Endothelial cell (in vitro differentiated cells): ENCODE results near the gene STMN3. TPM values are rescaled to one million over a fixed set of nuclear protein-coding genes. Genes with fewer than 3 reads are reported as not detected.

Experiments used
- DNase-seq: peaks from one replicate; pipeline ENCODE4 v3.0.0; 2021; ENCODE audit warnings: low spot score
- H3K27ac Mint-ChIP-seq: one replicate; pipeline ENCODE4 v1.8.0; 2021; ENCODE audit warnings: mixed read lengths, inconsistent platforms; ENCODE audit not compliant: unreplicated experiment
- H3K27me3 Mint-ChIP-seq: one replicate; pipeline ENCODE4 v1.8.0; 2021; ENCODE audit warnings: mild to moderate bottlenecking, moderate library complexity, mixed read lengths, inconsistent platforms; ENCODE audit not compliant: unreplicated experiment
- H3K36me3 Mint-ChIP-seq: one replicate; pipeline ENCODE4 v1.8.0; 2021; ENCODE audit warnings: mild to moderate bottlenecking, low read depth, mixed read lengths, inconsistent platforms; ENCODE audit not compliant: unreplicated experiment
- H3K4me1 Mint-ChIP-seq: one replicate; pipeline ENCODE4 v1.8.0; 2021; ENCODE audit warnings: mild to moderate bottlenecking, mixed read lengths, inconsistent platforms; ENCODE audit not compliant: unreplicated experiment
- H3K4me3 Mint-ChIP-seq: one replicate; pipeline ENCODE4 v1.8.0; 2021; ENCODE audit warnings: mild to moderate bottlenecking, mixed read lengths, inconsistent platforms; ENCODE audit not compliant: unreplicated experiment
- H3K9me3 Mint-ChIP-seq: one replicate; pipeline ENCODE4 v1.8.0; 2021; ENCODE audit warnings: mixed read lengths, inconsistent platforms; ENCODE audit not compliant: unreplicated experiment
- total RNA-seq: library from RNA; stranded (reverse); fragmentation: NEBNext Ultra II Directional; extraction: Animal tissue kit (Norgen Biotek cat#: 25700); gene quantifications from one replicate; pipeline ENCODE4 v1.2.1, GENCODE V29; 2021; ENCODE audit not compliant: unreplicated experiment
- TF ChIP-seq, protein P1 (sequence below): fragments of 200-600 bp; sonication (generic); IDR thresholded peaks from one replicate; pipeline ENCODE4 v1.5.0; 2021; ENCODE audit warnings: antibody characterized with exemption; ENCODE audit not compliant: unreplicated experiment

The STMN3 gene
- total RNA-seq, 1 donor from 2014 or later = 12.8 TPM

DNA sequence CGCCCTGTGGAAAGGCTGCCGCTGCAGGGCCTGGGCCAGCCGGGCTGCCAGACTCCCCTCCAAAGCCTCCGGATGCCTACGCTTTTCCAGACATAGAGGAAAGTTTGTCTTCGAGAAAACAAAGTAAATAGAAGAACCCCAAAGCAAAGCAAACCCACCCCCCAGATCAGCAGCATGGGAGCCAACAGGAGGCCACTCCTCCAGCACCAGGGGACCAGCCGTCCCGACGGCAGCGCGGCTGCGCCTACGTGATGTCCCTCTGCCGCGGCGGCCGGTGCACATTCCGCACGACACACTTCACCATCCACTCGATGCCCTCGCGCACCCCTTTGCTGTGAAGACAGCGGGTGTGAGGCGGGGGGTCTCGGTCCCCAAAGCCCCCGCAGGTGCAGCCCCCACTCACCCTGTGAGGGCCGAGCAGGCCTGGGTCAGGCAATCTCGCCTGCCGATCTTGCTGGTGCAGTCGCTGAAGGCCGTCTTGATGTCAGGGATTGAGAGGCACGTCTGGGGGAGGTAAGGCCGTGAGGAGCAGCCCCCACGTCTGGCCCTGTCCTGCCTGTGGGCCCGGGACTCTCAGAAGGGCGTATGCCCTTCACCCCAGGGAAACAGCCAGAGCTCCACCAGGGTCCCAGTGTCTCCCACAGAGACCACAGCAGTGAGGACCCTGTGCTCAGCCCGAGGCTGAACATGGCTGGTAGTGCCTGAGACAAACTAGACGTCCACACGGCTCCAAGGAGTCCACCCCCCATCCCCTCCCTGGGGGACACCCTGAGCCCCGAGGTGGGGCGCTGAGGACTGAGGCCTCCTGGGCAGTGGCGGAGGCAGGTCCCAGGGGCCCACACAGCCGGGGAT, 47.2 kb upstream of the STMN3 start:
- H3K4me3 Mint-ChIP-seq = peak overlapping the region; percentile 31
- no peaks in the 10 kb centered on the region for H3K9me3 Mint-ChIP-seq
- TF ChIP-seq, protein P1, sequence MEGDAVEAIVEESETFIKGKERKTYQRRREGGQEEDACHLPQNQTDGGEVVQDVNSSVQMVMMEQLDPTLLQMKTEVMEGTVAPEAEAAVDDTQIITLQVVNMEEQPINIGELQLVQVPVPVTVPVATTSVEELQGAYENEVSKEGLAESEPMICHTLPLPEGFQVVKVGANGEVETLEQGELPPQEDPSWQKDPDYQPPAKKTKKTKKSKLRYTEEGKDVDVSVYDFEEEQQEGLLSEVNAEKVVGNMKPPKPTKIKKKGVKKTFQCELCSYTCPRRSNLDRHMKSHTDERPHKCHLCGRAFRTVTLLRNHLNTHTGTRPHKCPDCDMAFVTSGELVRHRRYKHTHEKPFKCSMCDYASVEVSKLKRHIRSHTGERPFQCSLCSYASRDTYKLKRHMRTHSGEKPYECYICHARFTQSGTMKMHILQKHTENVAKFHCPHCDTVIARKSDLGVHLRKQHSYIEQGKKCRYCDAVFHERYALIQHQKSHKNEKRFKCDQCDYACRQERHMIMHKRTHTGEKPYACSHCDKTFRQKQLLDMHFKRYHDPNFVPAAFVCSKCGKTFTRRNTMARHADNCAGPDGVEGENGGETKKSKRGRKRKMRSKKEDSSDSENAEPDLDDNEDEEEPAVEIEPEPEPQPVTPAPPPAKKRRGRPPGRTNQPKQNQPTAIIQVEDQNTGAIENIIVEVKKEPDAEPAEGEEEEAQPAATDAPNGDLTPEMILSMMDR = no peak
- no peak overlapping the region for H3K27ac Mint-ChIP-seq
- H3K27me3 Mint-ChIP-seq = peaks cover 14% of the 10 kb centered on the region
- DNase-seq = no peak
- peaks cover 4% of the 10 kb centered on the region for H3K4me1 Mint-ChIP-seq
- peaks cover 6% of the 10 kb centered on the region for H3K36me3 Mint-ChIP-seq

DNA sequence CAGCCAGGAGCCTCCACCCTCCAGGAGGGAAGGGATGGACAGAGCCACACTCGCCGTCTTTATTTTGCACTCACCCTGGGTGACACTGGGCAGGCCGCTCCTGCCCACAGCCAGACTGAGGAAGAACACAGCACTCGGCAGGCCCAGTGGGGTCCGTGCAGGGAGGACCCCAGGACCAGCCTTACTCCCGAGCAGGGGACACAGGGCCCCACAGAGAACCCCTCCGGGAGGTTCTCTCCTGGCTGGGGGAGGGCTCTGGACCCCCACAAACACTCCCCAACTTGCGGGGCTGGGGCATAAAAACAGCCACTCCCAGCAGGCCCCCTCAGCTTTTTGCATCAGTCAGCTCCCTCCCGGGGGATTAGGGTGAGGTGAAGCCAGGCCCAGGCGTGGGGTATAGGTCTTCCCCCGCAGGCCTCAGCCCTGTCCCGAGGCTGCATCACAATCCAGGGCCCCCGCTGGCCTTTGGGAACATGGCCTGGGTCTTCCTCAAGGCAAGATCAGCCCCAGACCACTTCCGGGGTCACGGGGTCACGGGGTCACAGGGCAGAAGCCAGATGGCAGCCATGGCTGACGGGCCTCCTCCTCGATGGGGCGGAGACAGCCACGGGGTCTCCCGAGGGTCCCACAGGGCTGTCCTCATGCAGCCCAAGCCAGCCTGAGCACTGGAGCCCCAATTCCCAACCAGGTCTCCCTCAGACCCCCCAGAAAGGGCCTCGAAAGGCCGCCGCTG, 46.4 kb upstream of the STMN3 start:
- H3K4me3 Mint-ChIP-seq = no peak overlapping the region
- TF ChIP-seq, protein P1 = no peak
- peaks cover 4% of the 10 kb centered on the region for H3K4me1 Mint-ChIP-seq
- no peak for DNase-seq
- peaks cover 10% of the 10 kb centered on the region for H3K27me3 Mint-ChIP-seq
- H3K36me3 Mint-ChIP-seq = no peaks in the 10 kb centered on the region
- H3K27ac Mint-ChIP-seq = no peak overlapping the region
- H3K9me3 Mint-ChIP-seq = no peaks in the 10 kb centered on the region

DNA sequence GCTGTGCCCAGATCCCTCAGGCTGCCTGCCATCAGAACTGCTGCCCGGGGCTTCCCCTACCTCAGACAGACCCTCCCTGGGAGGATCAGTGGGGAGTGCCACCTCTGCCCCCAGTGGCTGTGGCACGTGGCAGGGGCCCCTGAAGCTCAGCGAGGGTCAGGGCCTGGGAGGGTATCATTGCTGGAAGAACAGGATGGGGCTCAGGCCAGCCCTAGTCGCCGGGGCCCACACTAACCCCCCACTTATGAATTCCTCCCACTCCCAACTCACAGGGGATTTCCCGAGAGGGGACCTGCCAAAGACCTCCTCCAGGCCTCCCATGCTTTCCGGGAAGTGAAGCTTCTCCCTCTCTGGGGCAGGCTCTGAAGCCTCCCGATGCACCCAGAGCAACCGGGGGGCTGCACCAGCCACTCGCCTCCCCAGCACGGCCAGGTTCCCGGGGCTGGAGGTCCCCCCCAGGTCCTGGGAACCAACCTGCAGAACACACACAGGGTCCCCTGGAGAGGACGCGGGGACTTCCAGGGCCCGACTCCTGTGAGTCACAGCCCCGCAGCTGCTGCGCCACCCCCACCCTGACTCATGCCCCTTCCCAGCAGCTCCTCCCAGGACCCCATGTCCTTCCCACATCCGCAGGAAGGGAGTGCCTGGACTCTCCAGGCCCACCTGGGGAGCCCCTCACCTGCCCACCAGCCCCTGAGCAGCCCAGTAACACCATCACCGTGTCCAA, 45.7 kb upstream of the STMN3 start:
- Mint-ChIP-seq H3K9me3 (no peaks in the 10 kb centered on the region), H3K27ac (no peak overlapping the region)

DNA sequence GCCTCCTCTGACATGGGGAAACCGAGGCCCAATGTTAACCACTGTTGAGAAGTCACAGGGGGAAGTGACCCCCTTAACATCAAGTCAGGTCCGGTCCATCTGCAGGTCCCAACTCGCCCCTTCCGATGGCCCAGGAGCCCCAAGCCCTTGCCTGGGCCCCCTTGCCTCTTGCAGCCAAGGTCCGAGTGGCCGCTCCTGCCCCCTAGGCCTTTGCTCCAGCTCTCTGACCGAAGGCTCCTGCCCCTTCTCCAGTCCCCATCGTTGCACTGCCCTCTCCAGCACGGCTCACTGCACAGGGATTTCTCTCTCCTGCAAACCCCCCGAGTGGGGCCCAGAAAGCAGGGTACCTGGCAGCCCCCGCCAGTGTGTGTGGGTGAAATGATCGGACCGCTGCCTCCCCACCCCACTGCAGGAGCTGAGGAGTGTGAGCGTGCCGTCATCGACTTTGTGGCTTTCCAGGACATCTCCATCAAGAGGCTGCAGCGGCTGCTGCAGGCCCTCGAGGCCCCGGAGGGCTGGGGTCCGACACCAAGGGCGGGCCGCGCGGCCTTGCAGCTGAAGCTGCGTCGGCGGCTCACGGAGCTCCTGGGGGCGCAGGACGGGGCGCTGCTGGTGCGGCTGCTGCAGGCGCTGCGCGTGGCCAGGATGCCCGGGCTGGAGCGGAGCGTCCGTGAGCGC, 44.8 kb upstream of the STMN3 start:
- DNase-seq = peak; percentile 8
- Mint-ChIP-seq H3K9me3 (no peaks in the 10 kb centered on the region), H3K4me3 (no peak overlapping the region), H3K27ac (no peak overlapping the region), H3K36me3 (peaks cover 4% of the 10 kb centered on the region), H3K27me3 (peaks cover 12% of the 10 kb centered on the region), H3K4me1 (peaks cover 4% of the 10 kb centered on the region)
- TF ChIP-seq, protein P1 = no peak

More for the DNA sequence above, 45.7 kb upstream of the STMN3 start:
- Mint-ChIP-seq H3K4me1 (peaks cover 4% of the 10 kb centered on the region), H3K4me3 (no peak overlapping the region), H3K27me3 (peaks cover 10% of the 10 kb centered on the region), H3K36me3 (peaks cover 1% of the 10 kb centered on the region)
- TF ChIP-seq, protein P1 = no peak
- peak; percentile 4 for DNase-seq
